ENCODE data around the gene ALDH2.

- no peak for TF ChIP-seq CTCF (IDR thresholded peaks at IDR 0.05; ENCODE audit: low read length)
- TF ChIP-seq EZH2 (IDR thresholded peaks at IDR 0.05; ENCODE audit: borderline replicate concordance, low read length), result no peak
Measured at GRCh38 chr12:111754671-111755070, 12.1 kb upstream of the ALDH2 start.
